Measurements from ENCODE around the gene HACD2.

HACD2 gene

GRCh38 chr3:123568875-123569274 is 16.0 kb downstream of the HACD2 start:
- no peak for DNase-seq (ENCODE audit: low spot score)

DNA sequence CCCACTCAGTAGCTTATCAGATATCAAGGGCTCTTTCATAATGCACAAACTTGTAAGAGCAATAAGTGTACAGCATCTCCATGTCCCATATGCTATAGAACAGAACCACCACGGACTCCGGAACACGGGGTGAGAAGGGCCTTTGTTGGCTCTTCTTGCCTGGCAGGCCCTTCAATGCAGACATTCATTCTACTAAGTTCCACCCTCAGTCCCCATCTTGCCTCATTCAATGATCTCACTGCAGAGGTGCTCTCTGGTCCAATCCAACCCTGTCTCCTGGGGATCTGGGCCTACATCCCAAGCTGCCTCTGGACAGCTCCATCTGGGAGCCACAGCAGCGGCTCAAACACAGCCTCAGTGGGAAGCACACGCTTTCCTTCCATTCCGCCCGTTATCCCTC is 16.8 kb downstream of the HACD2 start:
- no peak for DNase-seq (ENCODE audit: low spot score)

DNA sequence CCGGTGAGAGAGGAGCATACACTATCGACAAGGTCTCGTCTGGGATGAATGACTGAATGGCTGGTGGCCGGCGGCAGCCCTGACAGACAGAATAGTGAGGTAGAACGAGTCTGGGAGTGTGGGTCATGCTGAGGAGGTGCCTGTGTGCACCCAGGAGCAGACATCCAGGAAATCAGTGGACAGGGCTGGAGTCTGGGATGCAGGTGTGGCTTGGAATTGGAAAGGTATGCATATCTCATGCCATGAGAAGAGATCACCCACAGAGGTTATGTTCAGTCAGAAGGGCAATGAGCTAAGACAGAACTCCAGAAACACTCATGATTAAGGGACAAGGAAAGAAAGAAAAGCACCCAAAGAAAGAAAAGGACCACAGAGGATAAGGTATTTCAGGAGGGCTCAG is 20.8 kb downstream of the HACD2 start:
- no peak for DNase-seq (ENCODE audit: low spot score)

GRCh38 chr3:123562547-123562946 is 22.3 kb downstream of the HACD2 start:
- DNase-seq (ENCODE audit: low spot score): no peak

- DNase-seq (ENCODE audit: low spot score): no peak
These were observed 23.7 kb downstream of the HACD2 start for GRCh38 chr3:123561188-123561587.

- peak; percentile 63 for DNase-seq (ENCODE audit: low spot score)
These were observed 25.6 kb downstream of the HACD2 start for GRCh38 chr3:123559040-123559861.

- DNase-seq (ENCODE audit: low spot score): no peak
These were observed 31.3 kb downstream of the HACD2 start for GRCh38 chr3:123553536-123553935.

GRCh38 chr3:123552768-123553167 is 32.1 kb downstream of the HACD2 start:
- no peak for DNase-seq (ENCODE audit: low spot score)

DNA sequence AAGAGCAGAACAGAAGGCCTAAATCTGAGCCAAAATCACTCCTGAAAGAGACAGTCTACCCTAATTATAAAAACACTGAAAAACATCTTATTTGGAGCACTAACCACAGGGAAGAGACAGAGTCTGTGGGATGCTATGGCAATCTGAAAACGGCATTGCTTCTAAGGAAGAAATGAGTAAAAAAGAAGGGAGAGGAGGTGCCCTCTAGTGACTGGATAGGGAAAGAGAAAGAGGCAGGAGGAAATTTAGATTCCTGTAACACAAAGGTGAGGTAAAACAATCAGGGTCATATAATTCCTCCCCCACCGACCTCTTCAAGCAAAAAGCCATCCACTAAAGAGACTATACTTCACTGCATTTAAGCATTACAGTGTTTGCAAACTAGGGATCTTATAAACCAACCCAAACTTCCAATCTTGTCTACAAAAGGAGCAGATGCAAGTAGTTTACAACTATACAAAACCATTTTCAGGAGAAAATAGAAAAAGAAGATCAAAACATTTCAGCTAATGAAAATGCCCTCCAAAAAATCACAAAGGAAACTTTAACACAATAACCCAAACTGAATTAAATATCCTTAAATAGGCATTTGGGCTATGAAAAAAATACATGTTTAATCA is 32.6 kb downstream of the HACD2 start:
- no peak for DNase-seq (ENCODE audit: low spot score)

DNA sequence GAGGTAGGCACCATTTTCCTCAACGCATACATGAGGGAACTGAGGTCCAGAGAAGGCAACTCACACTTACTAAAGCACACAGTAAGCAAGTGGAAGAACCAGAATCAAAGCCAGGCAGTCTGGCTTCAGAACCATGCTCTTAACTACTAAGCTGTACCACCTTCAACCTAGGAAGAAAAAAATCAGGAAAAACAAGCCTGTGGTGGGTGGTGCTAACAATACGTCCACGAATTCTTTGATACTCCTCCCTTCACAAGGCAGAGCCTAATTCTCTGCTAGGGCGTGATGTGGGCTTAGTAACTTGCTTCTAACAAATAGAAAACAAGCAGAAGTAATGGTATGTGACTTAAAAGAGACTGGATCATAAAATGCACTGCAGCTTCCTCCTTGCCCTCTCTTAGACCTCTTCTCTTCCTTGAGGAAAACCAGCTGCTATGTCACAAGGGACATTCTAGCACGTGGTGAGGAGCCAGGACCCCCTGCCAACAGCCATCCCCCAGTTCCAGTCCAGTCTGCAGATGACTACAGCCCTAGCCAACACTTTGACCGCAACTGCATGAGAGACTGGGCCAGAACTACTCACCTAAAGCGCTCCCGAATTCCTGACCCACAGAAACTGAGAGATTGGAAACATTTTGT is 36.9 kb downstream of the HACD2 start:
- DNase-seq (ENCODE audit: low spot score): no peak

- no peak for DNase-seq (ENCODE audit: low spot score)
These were observed 38.6 kb downstream of the HACD2 start for GRCh38 chr3:123546133-123546755.

GRCh38 chr3:123543950-123544349 is 40.9 kb downstream of the HACD2 start:
- DNase-seq (ENCODE audit: low spot score): no peak

GRCh38 chr3:123540285-123540684 is 44.6 kb downstream of the HACD2 start:
- DNase-seq (ENCODE audit: low spot score): no peak

- no peak for DNase-seq (ENCODE audit: low spot score)
These were observed 48.5 kb downstream of the HACD2 start for GRCh38 chr3:123536153-123536895.

DNA sequence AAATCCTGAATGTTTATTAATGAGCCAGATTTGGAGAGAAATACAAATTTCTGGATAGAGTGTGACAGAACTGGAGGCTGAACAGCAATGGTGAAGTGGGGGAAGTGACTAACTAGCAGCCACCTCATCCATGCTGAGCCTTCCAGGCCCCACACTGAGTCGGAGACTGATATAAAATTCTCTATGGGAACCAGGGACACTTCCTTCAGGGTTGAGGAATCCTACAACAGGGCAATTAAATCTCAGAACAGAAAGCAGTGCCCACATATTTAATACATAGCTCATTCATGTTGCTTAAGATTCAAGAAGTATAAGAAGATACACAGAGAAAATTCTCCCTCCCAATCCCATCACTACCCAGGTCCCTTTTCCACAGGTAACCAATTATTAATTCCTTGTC is 49.3 kb downstream of the HACD2 start:
- DNase-seq (ENCODE audit: low spot score): no peak

GRCh38 chr3:123534264-123534663 is 50.6 kb downstream of the HACD2 start:
- no peak for DNase-seq (ENCODE audit: low spot score)

DNA sequence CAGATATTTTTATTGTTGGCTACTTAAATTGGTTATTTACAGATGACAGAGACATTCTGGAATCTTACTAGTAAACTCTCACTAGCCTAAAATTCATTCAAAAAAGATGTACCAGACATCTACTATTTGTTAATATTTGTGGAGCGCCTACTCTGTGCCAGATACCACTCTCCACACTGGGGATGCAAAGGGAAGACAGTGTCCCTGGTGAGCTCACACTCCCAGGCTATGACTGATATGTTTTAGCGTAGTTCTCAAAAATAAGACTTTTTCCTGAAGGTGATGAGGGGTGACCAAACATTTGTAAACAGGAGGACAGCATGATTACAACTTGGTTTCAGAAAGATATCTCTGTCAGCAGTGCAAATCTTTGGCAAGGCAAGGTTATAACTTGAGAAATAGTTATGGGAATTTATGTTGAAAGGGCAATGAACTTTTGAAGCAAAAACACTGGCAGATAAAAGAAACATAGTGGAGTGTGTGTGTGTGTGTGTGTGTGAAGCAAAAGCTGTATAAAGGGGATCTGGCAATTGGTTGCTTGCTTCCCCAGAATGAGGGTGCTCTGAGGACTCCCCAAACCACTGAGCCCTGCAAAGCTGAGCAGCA is 51.2 kb downstream of the HACD2 start:
- DNase-seq (ENCODE audit: low spot score): no peak

- DNase-seq (ENCODE audit: low spot score): no peak
These were observed 56.7 kb downstream of the HACD2 start for GRCh38 chr3:123528130-123528529.

DNA sequence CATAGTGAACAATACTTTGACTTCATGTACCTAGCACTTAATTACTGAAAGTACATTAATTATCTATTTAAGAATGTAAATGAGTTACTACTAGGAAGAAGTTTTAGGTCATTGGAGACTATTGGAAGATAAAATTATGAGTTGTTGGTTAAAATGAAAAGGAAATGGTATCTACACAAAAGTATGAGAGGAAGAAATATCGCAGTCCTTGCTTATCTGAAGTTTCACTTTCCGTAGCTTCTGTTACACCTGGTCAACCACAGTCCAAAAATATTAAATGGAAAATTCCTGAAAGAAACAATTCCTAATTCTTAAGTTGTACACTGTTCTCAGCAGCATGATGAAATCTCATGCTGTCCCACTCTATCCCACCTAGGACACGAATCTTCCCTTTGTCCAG is 57.8 kb downstream of the HACD2 start:
- no peak for DNase-seq (ENCODE audit: low spot score)

- DNase-seq (ENCODE audit: low spot score): no peak
These were observed 58.4 kb downstream of the HACD2 start for GRCh38 chr3:123526474-123526873.

DNA sequence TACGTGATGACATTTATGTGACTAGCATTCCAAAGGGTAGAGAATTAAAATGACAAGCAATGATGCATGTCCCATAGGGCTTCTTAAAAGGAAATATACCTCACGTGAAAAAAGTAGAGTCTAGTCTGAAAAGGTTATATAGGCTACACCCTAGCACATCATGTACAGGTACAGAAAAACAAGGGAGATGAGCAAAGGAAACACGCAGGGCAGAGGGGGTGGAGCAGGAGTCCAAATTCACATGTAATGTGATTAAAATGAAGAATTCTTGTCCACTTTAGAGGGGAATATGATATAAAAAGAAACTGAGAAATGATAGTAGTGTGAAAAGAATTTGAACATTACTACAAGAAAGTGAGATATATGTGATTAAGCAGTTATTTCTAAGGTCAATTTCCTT is 59.4 kb downstream of the HACD2 start:
- DNase-seq (ENCODE audit: low spot score): no peak

- DNase-seq (ENCODE audit: low spot score): no peak
These were observed 59.9 kb downstream of the HACD2 start for GRCh38 chr3:123524981-123525380.
